Measurements from ENCODE around the gene ECT2L.

ECT2L gene

DNA sequence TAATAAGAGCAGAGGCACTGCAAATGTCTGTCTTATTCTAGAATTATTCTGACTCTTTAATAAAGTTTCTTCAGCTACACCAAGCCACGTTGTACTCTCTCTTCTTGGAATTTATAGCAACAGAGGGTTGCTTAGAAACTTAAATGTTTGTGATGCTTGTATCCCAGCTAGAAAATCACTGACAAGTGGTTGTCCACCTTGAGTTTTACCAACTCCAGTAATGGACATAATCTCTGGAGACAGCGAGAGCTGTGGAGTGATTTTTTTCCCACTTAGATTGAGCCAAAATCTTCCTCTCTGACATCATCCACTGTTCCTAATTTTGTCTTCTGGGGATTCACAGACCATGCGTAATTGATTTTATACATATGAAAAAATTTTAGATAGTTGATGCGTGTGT, 8.0 kb downstream of the ECT2L start:
- DNase-seq (ENCODE audit: low spot score): no peak

DNA sequence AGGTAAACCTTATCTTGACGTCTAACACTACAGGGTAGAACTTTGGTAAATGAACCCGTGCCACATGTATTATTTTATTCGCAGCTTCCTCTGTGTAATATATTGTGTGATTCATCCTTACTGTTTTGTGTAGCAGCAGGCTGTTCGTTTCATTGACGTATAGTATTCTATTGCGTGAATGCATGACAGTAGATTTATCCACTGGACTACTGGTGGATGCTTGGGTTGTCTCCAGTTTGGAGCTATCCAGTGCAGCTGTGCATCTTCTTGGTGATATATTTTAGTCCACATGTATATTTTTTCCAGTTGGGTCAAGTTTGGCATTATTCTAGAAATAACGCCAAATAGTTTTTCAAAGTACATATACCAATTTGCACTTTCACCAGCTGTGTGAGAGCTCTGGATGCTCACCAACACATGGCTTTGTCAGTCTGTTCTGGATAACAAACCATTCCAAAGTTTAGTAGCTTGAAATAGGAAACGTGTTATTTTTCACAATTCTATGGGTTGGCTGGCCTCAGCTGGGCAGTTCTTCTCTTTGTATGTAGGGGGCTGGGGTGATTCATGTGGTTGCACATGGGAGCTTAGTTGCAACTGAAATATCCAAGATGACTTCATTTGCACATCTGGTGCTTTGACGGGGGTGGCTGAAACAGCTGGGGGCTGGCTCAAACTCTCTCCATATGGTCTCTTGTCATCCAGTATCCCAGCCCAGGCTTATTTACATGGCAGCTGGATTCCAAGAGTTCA, 9.3 kb downstream of the ECT2L start:
- no peak for DNase-seq (ENCODE audit: low spot score)

GRCh38 chr6:138806889-138807288, 11.0 kb downstream of the ECT2L start:
- no peak for DNase-seq (ENCODE audit: low spot score)

- DNase-seq (ENCODE audit: low spot score): no peak
Measured at GRCh38 chr6:138809677-138810076, 13.8 kb downstream of the ECT2L start.

DNA sequence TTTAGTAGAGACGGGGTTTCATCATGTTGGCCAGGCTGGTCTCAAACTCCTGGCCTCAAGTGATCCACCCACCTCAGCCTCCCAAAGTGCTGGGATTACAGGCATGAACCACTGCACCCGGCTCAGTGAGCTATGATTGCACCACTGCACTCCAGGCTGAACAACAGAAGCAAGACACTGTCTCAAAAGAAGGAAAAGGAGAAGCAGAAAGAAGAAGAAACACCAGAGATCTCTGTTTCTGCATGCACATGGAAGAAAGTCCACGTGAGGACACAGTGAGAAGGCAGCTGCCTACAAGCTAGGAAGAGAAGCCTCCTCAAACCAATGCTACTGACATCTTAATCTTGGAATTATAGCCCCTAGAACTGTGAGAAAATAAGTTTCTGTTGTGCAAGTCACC, 16.0 kb downstream of the ECT2L start:
- DNase-seq (ENCODE audit: low spot score): no peak

- DNase-seq (ENCODE audit: low spot score): no peak
Measured at GRCh38 chr6:138814179-138814834, 18.4 kb downstream of the ECT2L start.

DNA sequence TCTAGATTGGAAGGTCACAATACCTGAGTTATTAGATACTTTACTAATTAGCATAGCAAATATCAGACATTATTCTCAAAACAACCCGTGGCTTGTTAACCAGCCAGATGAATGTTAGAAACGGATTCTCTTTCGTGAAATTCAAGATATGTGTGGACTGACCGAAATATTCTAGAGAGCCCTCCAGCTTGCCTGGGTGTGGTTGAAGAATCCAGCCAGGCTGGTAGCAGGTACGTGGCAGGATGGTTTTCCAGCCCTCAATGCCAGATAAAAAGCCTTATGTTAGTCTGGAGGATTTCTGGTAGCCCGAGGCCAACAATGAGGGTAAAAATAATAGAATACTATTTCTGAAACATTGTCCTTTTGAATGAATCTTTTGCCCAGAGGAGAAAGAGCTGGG, 19.3 kb downstream of the ECT2L start:
- no peak for DNase-seq (ENCODE audit: low spot score)

GRCh38 chr6:138815797-138816528, 20.1 kb downstream of the ECT2L start:
- DNase-seq (ENCODE audit: low spot score): peak; percentile 69

- peak; percentile 45 for DNase-seq (ENCODE audit: low spot score)
Measured at GRCh38 chr6:138817799-138818198, 21.9 kb downstream of the ECT2L start.

- peak; percentile 70 for DNase-seq (ENCODE audit: low spot score)
Measured at GRCh38 chr6:138818496-138819194, 22.8 kb downstream of the ECT2L start.

GRCh38 chr6:138821519-138821918, 25.6 kb downstream of the ECT2L start:
- DNase-seq (ENCODE audit: low spot score): no peak

- DNase-seq (ENCODE audit: low spot score): peak; percentile 20
Measured at GRCh38 chr6:138824482-138825144, 28.7 kb downstream of the ECT2L start.

GRCh38 chr6:138830248-138830647, 34.4 kb downstream of the ECT2L start:
- DNase-seq (ENCODE audit: low spot score): no peak

- DNase-seq (ENCODE audit: low spot score): no peak
Measured at GRCh38 chr6:138832182-138832581, 36.3 kb downstream of the ECT2L start.

DNA sequence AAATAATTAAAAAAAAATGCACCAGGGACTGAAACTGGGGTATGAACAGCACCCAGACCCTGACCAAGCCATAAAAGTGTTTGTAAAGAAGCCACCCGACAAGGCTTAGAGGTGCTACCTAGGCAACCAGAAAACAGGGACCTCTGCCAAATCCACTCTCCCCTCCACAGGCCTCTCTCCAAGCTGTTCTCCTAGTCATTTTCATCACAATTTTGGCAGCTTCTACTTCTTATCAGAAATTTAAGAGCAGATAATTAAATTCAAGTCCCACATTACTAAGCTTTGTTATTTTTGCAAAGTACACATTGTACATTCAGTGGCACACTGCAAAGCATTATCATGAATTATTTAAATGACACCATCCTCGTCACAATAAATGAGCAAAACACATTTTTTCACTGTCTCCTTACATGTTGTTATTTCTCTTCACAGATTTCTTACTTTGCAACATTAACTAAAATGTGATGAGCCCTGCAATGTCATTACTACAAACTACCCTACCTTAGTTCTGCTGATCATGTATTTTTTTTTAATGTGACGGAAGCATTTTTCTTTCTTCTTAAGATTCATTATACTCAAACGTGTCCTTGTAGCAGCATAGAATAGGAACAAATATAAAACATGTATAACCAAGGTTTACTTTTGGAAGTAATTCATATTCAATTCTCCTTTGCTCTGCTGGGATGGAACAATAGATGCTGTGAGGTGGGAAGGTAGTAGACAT, 38.1 kb downstream of the ECT2L start:
- no peak for DNase-seq (ENCODE audit: low spot score)

GRCh38 chr6:138837246-138837645, 41.4 kb downstream of the ECT2L start:
- no peak for DNase-seq (ENCODE audit: low spot score)

GRCh38 chr6:138844192-138844591, 48.3 kb downstream of the ECT2L start:
- no peak for DNase-seq (ENCODE audit: low spot score)

- DNase-seq (ENCODE audit: low spot score): no peak
Measured at GRCh38 chr6:138847884-138848283, 52.0 kb downstream of the ECT2L start.

- DNase-seq (ENCODE audit: low spot score): no peak
Measured at GRCh38 chr6:138848461-138848860, 52.6 kb downstream of the ECT2L start.

GRCh38 chr6:138849791-138850190, 53.9 kb downstream of the ECT2L start:
- no peak for DNase-seq (ENCODE audit: low spot score)

DNA sequence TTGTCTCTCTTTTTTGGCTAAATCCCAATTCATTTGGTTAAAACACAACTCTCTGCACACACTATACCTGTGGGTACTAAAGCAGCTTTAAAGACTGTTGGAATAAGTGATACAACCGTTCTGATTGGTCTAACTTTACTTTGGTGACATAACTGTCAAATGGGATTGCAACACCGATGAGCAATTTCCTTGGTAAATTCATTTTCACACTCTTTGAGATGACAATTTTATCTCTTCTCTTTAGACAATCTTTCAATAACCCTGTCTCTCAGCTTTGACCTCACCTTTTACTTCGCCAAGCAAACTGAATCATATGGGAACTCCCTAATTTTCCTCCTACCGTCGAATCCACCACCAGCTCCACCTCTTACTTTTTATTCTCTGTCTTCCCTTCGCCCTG, 60.8 kb downstream of the ECT2L start:
- DNase-seq (ENCODE audit: low spot score): no peak

All from activated CD4-positive, alpha-beta T cell treated with anti-CD3 and anti-CD28 coated beads, Interleukin-2, Interleukin-4, amounts not matched to agents 100 ng/mL and 50 ng/mL, durations not matched to agents 16 hours and 8 hours (primary cell).